Naive thymus-derived CD8-positive, alpha-beta T cell (primary cell): Measurements from ENCODE around the gene DNMT3L. TPM values are rescaled to one million over a fixed set of nuclear protein-coding genes. Genes with fewer than 3 reads are reported as not detected.
"Not testable (repeated sequence)": the region's sequence is repeated elsewhere in the genome, so short reads cannot be mapped to it uniquely, and the experiment has no call there.

ENCODE experiments used
- ATAC-seq, 2 donors: fragments of 150-1000 bp; cut with Tn5 transposase in 1 of 2; sonication (Bioruptor Pico), chemical (Tn5 transposase) in 1 of 2; 1 replicate in 1 of 2; 2 replicates in 1 of 2; pipeline ENCODE4 v1.10.0; 2021; ENCODE audit warnings: mild to moderate bottlenecking in 2 of 2, moderate library complexity in 2 of 2
- POLR2A ChIA-PET: fragments of 350-600 bp; sonication (Branson Sonifier 250); formaldehyde crosslinking; loops from one replicate; lab custom pipeline; 2021; ENCODE audit warnings: antibody characterized with exemption; lab: Charles Lee
- DNase-seq, 10 donors: peaks; one replicate each; pipeline versions ENCODE4 v3.0.0 to v3.0.0-alpha.2; 2020 to 2022
- H3K27ac Mint-ChIP-seq, 10 donors: one replicate each; pipeline ENCODE4 v1.8.0; 2020 to 2022; ENCODE audit warnings: mild to moderate bottlenecking in 10 of 10, mixed read lengths in 10 of 10, moderate library complexity in 4 of 10, inconsistent platforms in 1 of 10
- H3K27me3 Mint-ChIP-seq, 5 donors: one replicate each; pipeline ENCODE4 v1.8.0; 2021 to 2022; ENCODE audit warnings: mixed read lengths in 5 of 5
- H3K36me3 Mint-ChIP-seq, 3 donors: one replicate each; pipeline ENCODE4 v1.8.0; 2020 to 2022; ENCODE audit warnings: mixed read lengths in 3 of 3, mild to moderate bottlenecking in 2 of 3, inconsistent platforms in 1 of 3
- H3K4me1 Mint-ChIP-seq, 4 donors: one replicate each; pipeline ENCODE4 v1.8.0; 2021 to 2022; ENCODE audit warnings: mixed read lengths in 4 of 4
- H3K4me3 Mint-ChIP-seq, 10 donors: one replicate each; pipeline ENCODE4 v1.8.0; 2020 to 2022; ENCODE audit warnings: mild to moderate bottlenecking in 10 of 10, mixed read lengths in 10 of 10, moderate library complexity in 6 of 10, inconsistent platforms in 1 of 10
- H3K9me3 Mint-ChIP-seq, 9 donors: one replicate each; pipeline ENCODE4 v1.8.0; 2020 to 2022; ENCODE audit warnings: mixed read lengths in 9 of 9, mild to moderate bottlenecking in 3 of 9, inconsistent platforms in 1 of 9, moderate library complexity in 1 of 9
- polyA plus RNA-seq, 3 donors: library from polyadenylated mRNA; unstranded; fragments of 300-500 nt; fragmentation: Illumina TruSeq; gene quantifications; one replicate each; pipeline ENCODE4 v1.2.3, GENCODE V29; 2021
- total RNA-seq, 8 experiments: library from RNA in 2 of 8; stranded (reverse) in 2 of 8; gene quantifications; one replicate each; pipeline ENCODE4 v1.2.3 and lab custom pipeline; 2021 to 2026

DNMT3L gene
- total and polyA plus RNA-seq, 5 experiments from 2014 or later, result not detected

- Mint-ChIP-seq H3K36me3 (no peaks in the 10 kb centered on the region), H3K9me3 (no peaks in the 10 kb centered on the region), H3K27ac (peak within 1 kb of the TSS in 1 of 10 donors; percentile 4), H3K27me3 (peaks cover 0 to 5% (median 0%) of the 10 kb centered on the region in 5 donors), H3K4me1 (peaks cover 0 to 14% (median under 1%) of the 10 kb centered on the region in 4 donors), H3K4me3 (no peak within 1 kb of the TSS)
- DNase-seq (peak in 1 of 10 donors; percentile 44), ATAC-seq (no peak)
- POLR2A ChIA-PET, result no interaction called here
Observed at GRCh38 chr21:44285138-44285992, 23.7 kb upstream of the DNMT3L start, which contains the start of gene AIRE. AIRE (plus strand) TSS chr21:44285876; CDS start chr21:44286007, 131 bp downstream.

- ATAC-seq, result no peak
- POLR2A ChIA-PET, result interaction anchor here (0.6 kb wide), 1 partner anchor 16 kb away, joined by 5 read pairs; no protein-coding TSS in a partner anchor
- Mint-ChIP-seq H3K4me1 (peaks cover 0 to 14% (median 0%) of the 10 kb centered on the region in 4 donors), H3K27me3 (peaks cover 0 to 5% (median 0%) of the 10 kb centered on the region in 5 donors), H3K4me3 (no peak overlapping the region), H3K9me3 (no peaks in the 10 kb centered on the region), H3K36me3 (no peaks in the 10 kb centered on the region), H3K27ac (peak overlapping the region in 2 of 10 donors; percentile 44 to 59)
- no peak for DNase-seq
Observed at GRCh38 chr21:44283948-44284347, 22.3 kb upstream of the DNMT3L start.

DNA sequence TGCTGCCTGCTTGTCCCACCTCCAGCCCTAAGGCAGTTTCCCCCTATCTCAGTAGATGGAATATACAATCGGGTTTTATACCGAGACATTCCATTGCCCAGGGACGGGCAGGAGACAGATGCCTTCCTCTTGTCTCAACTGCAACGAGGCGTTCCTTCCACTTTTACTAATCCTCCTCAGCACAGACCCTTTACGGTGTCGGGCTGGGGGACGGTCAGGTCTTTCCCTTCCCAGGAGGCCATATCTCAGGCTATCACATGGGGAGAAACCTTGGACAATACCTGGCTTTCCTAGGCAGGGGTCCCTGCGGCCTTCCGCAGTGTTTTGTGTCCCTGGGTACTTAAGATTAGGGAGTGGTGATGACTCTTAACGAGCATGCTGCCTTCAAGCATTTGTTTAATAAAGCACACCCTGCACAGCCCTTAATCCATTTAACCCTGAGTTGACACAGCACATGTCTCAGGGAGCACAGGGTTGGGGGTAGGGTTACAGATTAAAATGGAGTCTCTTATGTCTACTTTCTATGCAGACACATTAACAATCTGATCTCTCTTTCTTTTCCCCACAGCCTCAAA, 21.6 kb upstream of the DNMT3L start:
- H3K27me3 Mint-ChIP-seq, H3K4me3 Mint-ChIP-seq, H3K9me3 Mint-ChIP-seq, ATAC-seq, DNase-seq, H3K36me3 Mint-ChIP-seq: not testable (repeated sequence)
- H3K4me1 Mint-ChIP-seq, result peaks cover 0 to 12% (median 0%) of the 10 kb centered on the region in 4 donors
- POLR2A ChIA-PET, result interaction anchor here (0.6 kb wide), 1 partner anchor 15 kb away, joined by 5 read pairs; no protein-coding TSS in a partner anchor
- H3K27ac Mint-ChIP-seq, result peak overlapping the region in 1 of 10 donors; percentile 44

GRCh38 chr21:44282370-44282769, 20.7 kb upstream of the DNMT3L start:
- Mint-ChIP-seq H3K36me3 (no peaks in the 10 kb centered on the region), H3K27me3 (no peaks in the 10 kb centered on the region), H3K4me1 (peaks cover 0 to 6% (median 0%) of the 10 kb centered on the region in 4 donors), H3K27ac (no peak overlapping the region), H3K4me3 (no peak overlapping the region), H3K9me3 (no peaks in the 10 kb centered on the region)
- ATAC-seq (no peak), DNase-seq (no peak)
- POLR2A ChIA-PET, result no interaction called here

DNA sequence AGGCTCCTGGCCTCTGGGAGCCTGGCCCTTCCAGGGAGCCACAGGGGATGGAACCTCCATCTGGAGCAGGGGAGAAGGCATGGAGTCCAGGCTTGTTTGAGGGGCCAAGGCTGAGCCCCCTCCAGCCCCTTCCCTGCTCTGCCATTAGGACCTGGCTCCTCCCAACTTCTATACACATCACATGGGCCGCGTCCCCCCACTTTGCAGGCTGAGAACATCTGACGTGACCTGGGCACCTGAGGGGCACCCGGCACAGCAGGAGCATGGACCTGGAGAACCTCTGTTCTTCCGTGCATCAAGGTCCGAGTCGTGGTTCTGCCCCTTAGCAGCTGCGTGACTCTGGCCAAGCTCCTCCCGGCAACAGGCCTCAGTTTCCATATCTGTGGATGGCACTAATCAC, 20.1 kb upstream of the DNMT3L start:
- no peak for ATAC-seq
- no peaks in the 10 kb centered on the region for H3K27me3 Mint-ChIP-seq
- H3K4me1 Mint-ChIP-seq, result peaks cover 0 to 6% (median 0%) of the 10 kb centered on the region in 4 donors
- no peak overlapping the region for H3K27ac Mint-ChIP-seq
- POLR2A ChIA-PET, result no interaction called here
- no peaks in the 10 kb centered on the region for H3K36me3 Mint-ChIP-seq
- DNase-seq, result no peak
- peak overlapping the region in 1 of 10 donors; percentile 41 for H3K4me3 Mint-ChIP-seq
- H3K9me3 Mint-ChIP-seq, result no peaks in the 10 kb centered on the region

DNA sequence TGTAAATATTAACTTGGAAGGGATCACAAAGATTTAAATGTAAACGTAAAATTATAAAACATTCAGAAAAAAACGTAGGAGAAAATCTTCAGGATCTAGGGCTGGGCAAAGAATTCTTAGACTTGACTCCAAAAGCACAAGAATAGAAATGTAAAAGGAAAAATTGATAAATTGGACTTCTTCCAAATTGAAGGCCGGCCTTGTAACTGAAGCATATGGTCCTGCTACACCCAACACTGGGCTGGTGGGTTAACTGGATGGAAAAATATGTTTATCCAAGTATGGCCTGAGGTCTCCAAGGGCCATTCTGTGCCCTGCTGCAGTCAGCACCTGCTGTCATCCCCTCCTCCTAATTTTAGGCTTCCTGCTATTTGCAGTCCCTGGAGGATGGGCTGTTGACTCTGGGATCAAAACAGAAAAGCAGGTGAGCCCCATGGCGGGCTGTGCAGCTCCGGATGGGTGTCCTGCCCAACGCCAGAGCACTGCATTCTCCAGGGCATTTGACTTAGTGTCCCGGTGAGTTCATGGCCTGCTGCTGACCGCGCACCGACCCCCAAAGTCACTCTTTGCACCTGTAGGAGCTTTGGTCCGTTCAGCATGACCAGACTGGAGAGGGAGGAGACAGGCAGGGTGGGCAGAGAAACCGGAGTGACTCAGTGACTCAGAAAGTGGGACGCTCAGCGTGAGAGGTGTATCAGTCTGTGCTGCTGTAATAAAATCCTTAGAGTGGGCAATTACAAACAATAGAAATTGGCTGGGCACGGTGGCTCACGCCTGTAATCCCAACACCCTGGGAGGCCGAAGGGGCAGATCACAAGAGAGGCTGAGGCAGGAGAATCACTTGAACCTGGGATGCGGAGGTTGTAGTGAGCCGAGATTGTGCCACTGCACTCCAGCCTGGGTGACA, 17.9 kb upstream of the DNMT3L start:
- Mint-ChIP-seq H3K4me1 (peaks cover 0 to 6% (median under 1%) of the 10 kb centered on the region in 4 donors), H3K9me3 (no peaks in the 10 kb centered on the region), H3K27ac (peak overlapping the region in 1 of 10 donors; percentile 28), H3K27me3 (no peaks in the 10 kb centered on the region), H3K4me3 (no peak overlapping the region), H3K36me3 (no peaks in the 10 kb centered on the region)
- POLR2A ChIA-PET, result no interaction called here
- DNase-seq (no peak), ATAC-seq (no peak)

DNA sequence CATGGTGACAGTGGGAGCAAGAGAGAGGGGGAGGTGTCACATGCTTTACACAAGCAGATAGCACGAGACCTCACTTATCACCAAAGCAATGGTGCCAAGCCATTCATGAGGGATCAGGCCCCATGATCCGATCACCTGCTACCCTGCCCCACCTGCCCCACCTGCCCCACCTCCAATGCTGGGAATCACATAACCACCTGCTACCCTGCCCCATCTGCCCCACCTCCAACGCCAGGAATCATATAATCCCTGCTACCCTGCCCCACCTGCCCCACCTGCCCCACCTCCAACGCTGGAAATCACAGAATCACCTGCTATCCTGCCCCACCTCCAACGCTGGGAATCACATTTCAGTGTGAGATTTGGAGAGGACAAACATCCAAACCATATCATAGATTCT, 13.3 kb upstream of the DNMT3L start:
- H3K9me3 Mint-ChIP-seq, result peaks cover 0 to 1% (median 0%) of the 10 kb centered on the region in 9 donors
- no peaks in the 10 kb centered on the region for H3K36me3 Mint-ChIP-seq
- H3K27ac Mint-ChIP-seq, result peak overlapping the region in 2 of 10 donors; percentile 26 to 63
- POLR2A ChIA-PET, result no interaction called here
- no peak for ATAC-seq
- no peaks in the 10 kb centered on the region for H3K27me3 Mint-ChIP-seq
- peaks cover 0 to 2% (median 0%) of the 10 kb centered on the region in 4 donors for H3K4me1 Mint-ChIP-seq
- H3K4me3 Mint-ChIP-seq, result no peak overlapping the region
- no peak for DNase-seq

DNA sequence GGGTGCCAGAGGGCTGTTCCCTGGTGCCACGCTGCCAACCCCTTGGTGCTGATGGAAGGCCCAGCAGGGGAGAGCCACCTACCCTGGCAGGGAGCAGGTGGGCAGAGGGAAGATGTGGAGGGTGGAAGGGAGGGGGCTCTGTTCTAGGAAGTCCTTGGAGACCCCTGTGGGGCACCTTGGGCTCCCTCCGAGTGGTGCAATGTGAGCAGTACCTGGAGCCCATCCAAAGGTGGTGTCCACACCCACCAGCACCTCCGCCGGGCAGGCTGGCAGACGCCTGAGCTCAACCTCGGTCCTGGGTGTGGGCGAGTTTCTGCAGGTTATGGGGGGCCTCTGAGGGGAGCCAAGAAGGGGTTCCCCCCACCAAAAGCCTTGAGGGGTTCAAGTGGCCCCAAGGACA, 11.3 kb upstream of the DNMT3L start:
- H3K27me3 Mint-ChIP-seq, result no peaks in the 10 kb centered on the region
- peaks cover 0 to 2% (median 0%) of the 10 kb centered on the region in 4 donors for H3K4me1 Mint-ChIP-seq
- no peak for DNase-seq
- no peaks in the 10 kb centered on the region for H3K36me3 Mint-ChIP-seq
- H3K27ac Mint-ChIP-seq, result peak overlapping the region in 1 of 10 donors; percentile 9
- ATAC-seq, result no peak
- H3K9me3 Mint-ChIP-seq, result peaks cover 0 to 1% (median 0%) of the 10 kb centered on the region in 9 donors
- no peak overlapping the region for H3K4me3 Mint-ChIP-seq
- POLR2A ChIA-PET, result no interaction called here

GRCh38 chr21:44272284-44272858, 10.7 kb upstream of the DNMT3L start:
- Mint-ChIP-seq H3K27ac (no peak overlapping the region), H3K4me1 (peaks cover 0 to 2% (median 0%) of the 10 kb centered on the region in 4 donors), H3K9me3 (peaks cover 0 to 1% (median 0%) of the 10 kb centered on the region in 9 donors), H3K4me3 (no peak overlapping the region), H3K27me3 (no peaks in the 10 kb centered on the region), H3K36me3 (no peaks in the 10 kb centered on the region)
- DNase-seq (no peak), ATAC-seq (no peak)
- POLR2A ChIA-PET, result no interaction called here

DNA sequence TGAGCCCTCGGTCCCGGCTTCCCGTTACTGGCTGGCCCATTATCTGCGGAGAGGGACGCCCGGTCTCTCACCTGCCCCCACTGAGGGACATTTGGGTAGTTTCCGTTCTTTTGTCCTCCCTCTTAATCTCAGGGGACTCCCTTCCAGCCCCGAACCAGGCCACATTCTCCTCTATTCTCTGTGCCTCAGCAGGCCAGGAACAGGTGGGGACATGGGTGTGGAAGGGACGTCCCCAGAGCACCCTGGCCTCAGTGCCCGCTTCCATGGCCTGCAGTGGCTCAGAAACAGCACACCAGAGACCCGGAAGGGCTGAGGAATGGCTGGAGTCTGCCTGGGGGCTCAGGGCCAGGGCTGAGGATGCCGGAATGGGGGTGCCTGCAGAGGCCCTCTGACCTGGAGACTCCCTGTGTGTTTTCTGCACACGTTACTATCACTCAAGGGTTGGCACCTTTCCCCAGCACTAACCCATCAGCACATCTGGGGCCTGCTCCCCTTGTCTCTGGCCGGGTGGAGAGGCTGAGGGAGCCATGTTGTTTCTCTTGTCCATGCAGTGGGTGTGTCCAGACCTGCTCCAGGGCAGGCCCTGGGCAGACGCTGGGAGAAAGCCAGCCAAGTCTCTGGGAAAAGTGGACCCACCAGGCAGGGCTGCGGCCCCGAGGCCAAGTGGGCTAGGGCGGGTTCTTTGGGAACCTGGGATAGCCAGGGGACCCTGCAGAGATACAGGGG, 10.0 kb upstream of the DNMT3L start:
- no peaks in the 10 kb centered on the region for H3K27me3 Mint-ChIP-seq
- no peaks in the 10 kb centered on the region for H3K36me3 Mint-ChIP-seq
- H3K4me1 Mint-ChIP-seq, result peaks cover 0 to 2% (median 0%) of the 10 kb centered on the region in 4 donors
- no peak overlapping the region for H3K4me3 Mint-ChIP-seq
- ATAC-seq (no peak), DNase-seq (no peak)
- H3K9me3 Mint-ChIP-seq, result peaks cover 0 to 1% (median 0%) of the 10 kb centered on the region in 9 donors
- peak overlapping the region in 1 of 10 donors; percentile 39 for H3K27ac Mint-ChIP-seq
- POLR2A ChIA-PET, result no interaction called here

DNA sequence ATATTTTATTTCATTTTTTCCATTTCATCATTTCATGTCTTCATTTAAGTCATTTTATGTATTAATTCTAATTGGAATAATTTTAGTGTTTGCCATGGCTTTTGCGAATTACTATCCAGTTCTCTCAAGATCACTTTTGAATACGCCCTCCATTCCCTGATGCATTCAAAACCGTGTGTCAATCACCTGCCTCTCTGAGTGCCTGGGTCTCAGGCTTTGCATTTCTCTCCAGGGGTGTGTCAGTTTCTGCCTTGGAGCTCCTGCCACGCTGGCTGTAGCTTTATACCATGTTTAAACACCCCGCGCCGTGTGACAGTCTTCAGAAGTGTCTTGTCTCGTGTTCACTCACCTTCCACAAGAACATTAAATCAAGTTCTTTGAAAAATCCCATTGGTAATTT, 7.4 kb upstream of the DNMT3L start:
- H3K36me3 Mint-ChIP-seq, result no peaks in the 10 kb centered on the region
- no peak overlapping the region for H3K4me3 Mint-ChIP-seq
- H3K27me3 Mint-ChIP-seq, result no peaks in the 10 kb centered on the region
- no peak overlapping the region for H3K27ac Mint-ChIP-seq
- ATAC-seq (no peak), DNase-seq (no peak)
- no peaks in the 10 kb centered on the region for H3K4me1 Mint-ChIP-seq
- peaks cover 0 to 1% (median 0%) of the 10 kb centered on the region in 9 donors for H3K9me3 Mint-ChIP-seq
- POLR2A ChIA-PET, result interaction anchor here (0.6 kb wide), 1 partner anchor 305 kb away, joined by 6 read pairs; no protein-coding TSS in a partner anchor
